GM12878 (cell line): ENCODE measurements around the gene SOX11. TPM values are rescaled to one million over a fixed set of nuclear protein-coding genes. Genes with fewer than 3 reads are reported as not detected.

Experiments
- ATAC-seq: fragments of 200-7000 bp; cut with Tn5 transposase; 3 replicates; pipeline ENCODE4 v1.9.1; 2020; ENCODE audit warnings: mild to moderate bottlenecking, moderate library complexity
- BruUV-seq: library from RNA; stranded (reverse); fragments of 400-500 nt; replicated peaks from 2 replicates; lab custom pipeline; 2021; lab: Mats Ljungman, UMichigan
- CTCF ChIA-PET: fragments of 300-600 bp; sonication (Branson Sonifier 250); formaldehyde crosslinking; extraction: SDS; loops from one replicate; lab custom pipeline; 2021; ENCODE audit warnings: inconsistent platforms; lab: Yijun Ruan, JAX
- POLR2A ChIA-PET: fragments of 350-600 bp; formaldehyde crosslinking; extraction: SDS; loops from one replicate; lab custom pipeline; 2021; ENCODE audit warnings: inconsistent platforms; lab: Charles Lee
- RAD21 ChIA-PET: fragments of 300-600 bp; sonication (Branson Sonifier 250); formaldehyde crosslinking; loops from one replicate; lab custom pipeline; 2023; ENCODE audit warnings: antibody characterized with exemption; ENCODE audit not compliant: unreplicated experiment; lab: Charles Lee
- SMC1A ChIA-PET: fragments of 300-600 bp; sonication (Branson Sonifier 250); formaldehyde crosslinking; loops from one replicate; lab custom pipeline; 2023; ENCODE audit not compliant: unreplicated experiment, uncharacterized antibody; lab: Charles Lee
- DNase-seq: peaks from one replicate; pipeline ENCODE4 v3.0.0-alpha.2; 2011; ENCODE audit warnings: low read depth, low spot score
- FAIRE-seq: peaks from 3 replicates; lab custom pipeline; 2011; peaks lifted over from hg19 to GRCh38; lab: Jason Lieb, UNC
- H2AFZ ChIP-seq: 2 replicates; pipeline ENCODE4 v1.6.0; 2011; ENCODE audit warnings: low read depth, low read length, control low read depth; ENCODE audit not compliant: control insufficient read depth
- H3K27ac ChIP-seq: 2 replicates; pipeline ENCODE4 v1.5.1; 2011; ENCODE audit warnings: control low read depth; ENCODE audit not compliant: control insufficient read depth, insufficient read depth
- H3K27me3 ChIP-seq, 2 experiments: replicated peaks in 1 of 2; 2 replicates each; pipeline versions ENCODE4 v1.6.0 to v1.6.1; 2011; ENCODE audit warnings: low read length in 1 of 2; ENCODE audit not compliant: control insufficient read depth in 2 of 2, insufficient read depth in 2 of 2
- H3K36me3 ChIP-seq, 2 experiments: 2 replicates each; pipeline ENCODE4 v1.5.1; 2011; ENCODE audit warnings: low read length in 1 of 2; ENCODE audit not compliant: control insufficient read depth in 2 of 2, insufficient read depth in 2 of 2
- H3K4me1 ChIP-seq: 2 replicates; pipeline ENCODE4 v1.6.1; 2011; ENCODE audit warnings: mild to moderate bottlenecking, low read length, moderate library complexity, mixed read lengths; ENCODE audit not compliant: control insufficient read depth, insufficient read depth
- H3K4me2 ChIP-seq: 2 replicates; pipeline ENCODE4 v1.6.0; 2011; ENCODE audit warnings: control low read depth; ENCODE audit not compliant: control insufficient read depth, insufficient read depth
- H3K4me3 ChIP-seq: fragments of 200-600 bp; sonication (generic); 2 replicates; pipeline ENCODE4 v1.5.1; 2016
- H3K79me2 ChIP-seq: 2 replicates; pipeline ENCODE4 v1.6.0; 2011; ENCODE audit warnings: low read length; ENCODE audit not compliant: control insufficient read depth, insufficient read depth
- H3K9ac ChIP-seq: 2 replicates; pipeline ENCODE4 v1.8.0; 2011; ENCODE audit warnings: low read length, control low read depth, mixed read lengths; ENCODE audit not compliant: control insufficient read depth, insufficient read depth
- H3K9me3 ChIP-seq: replicated peaks from 3 replicates; pipeline ENCODE4 v1.5.1; 2011; ENCODE audit warnings: mild to moderate bottlenecking, low read length; ENCODE audit not compliant: control insufficient read depth, insufficient read depth
- H4K20me1 ChIP-seq: 2 replicates; pipeline ENCODE4 v1.6.0; 2011; ENCODE audit not compliant: control insufficient read depth, insufficient read depth
- CEBPB ChIP-seq, 2 experiments: fragments of 150-350 bp in 1 of 2; IDR thresholded peaks; 2 replicates each; pipeline ENCODE4 v1.6.1; 2012 to 2014; ENCODE audit warnings: low read depth in 2 of 2, low read length in 2 of 2, borderline replicate concordance in 1 of 2, inconsistent platforms in 1 of 2
- CHD2 ChIP-seq: IDR thresholded peaks from 2 replicates; pipeline ENCODE4 v1.6.1; 2011; ENCODE audit warnings: low read depth, low read length, improper control_type of control experiment, borderline replicate concordance
- IKZF1 ChIP-seq: fragments of 450-650 bp; conservative IDR thresholded peaks from 2 replicates; pipeline ENCODE4 v1.6.1; 2017; ENCODE audit warnings: antibody characterized with exemption, mild to moderate bottlenecking
- KAT2A ChIP-seq: conservative IDR thresholded peaks from 2 replicates; pipeline ENCODE4 v1.6.1; 2011; ENCODE audit warnings: low read depth, low read length; ENCODE audit not compliant: control insufficient read depth
- RAD21 ChIP-seq: IDR thresholded peaks from 2 replicates; pipeline ENCODE4 v1.6.1; 2011; ENCODE audit warnings: mild to moderate bottlenecking, low read depth, low read length, moderate library complexity; ENCODE audit not compliant: insufficient read depth
- RELA ChIP-seq: fragments of 450-650 bp; IDR thresholded peaks from 2 replicates; pipeline ENCODE4 v1.8.0; 2014; ENCODE audit warnings: borderline replicate concordance; ENCODE audit not compliant: partially characterized antibody
- WGBS: methylation state at CpG from one replicate; pipeline ENCODE4 v1.1.6; 2016; ENCODE audit warnings: low lambda C conversion rate; ENCODE audit not compliant: insufficient replicate concordance, insufficient coverage; ENCODE audit errors: missing lambda C conversion rate; 5-methylcytosine and 5-hydroxymethylcytosine counted together
- in situ Hi-C: fragments of 300-500 bp; cut with MboI; formaldehyde crosslinking; loops from 9 replicates; pipeline ENCODE4 v1.14.3; 2018; ENCODE audit warnings: mixed read lengths
- intact Hi-C: fragments of 100-400 bp; cut with micrococcal nuclease; formaldehyde crosslinking; loops from one replicate; pipeline ENCODE4 v1.14.2; 2022; ENCODE audit not compliant: unreplicated experiment
- polyA plus RNA-seq, 11 experiments: library from polyadenylated mRNA; depleted of rRNA in 4 of 11; unstranded in 6 of 11; stranded (reverse) in 5 of 11; fragments of >200 nt; fragmentation: Nextera tagmentation in 4 of 11; fragmentation: Illumina TruSeq in 1 of 11; extraction: Ambion mirVana in 4 of 11; extraction: Trizol in 1 of 11; gene quantifications; 1 replicate in 1 of 11; 2 replicates in 10 of 11; pipeline versions ENCODE4 v1.2.1 to v1.2.3, GENCODE V29; 2011 to 2016; ENCODE audit warnings: inconsistent platforms in 2 of 11, missing spikeins in 2 of 11, low read depth in 1 of 11
- total RNA-seq, 4 experiments: library from RNA; depleted of rRNA in 3 of 4; stranded (reverse); fragments of >200 nt in 3 of 4; fragmentation: Illumina TruSeq in 1 of 4; extraction: Trizol in 1 of 4; gene quantifications; 2 replicates each; pipeline versions ENCODE4 v1.2.1 to v1.2.3, GENCODE V29; 2013 to 2021
- TF ChIP-seq, protein P1 (sequence below): IDR thresholded peaks from 2 replicates; pipeline ENCODE4 v1.6.1; 2012; ENCODE audit warnings: low read length, inconsistent platforms
- TF ChIP-seq, protein P2 (sequence below): fragments of 150-350 bp; IDR thresholded peaks from 2 replicates; pipeline ENCODE4 v1.6.1; 2016; ENCODE audit warnings: low read depth, low read length
- TF ChIP-seq, protein P3 (sequence below): fragments of 450-650 bp; formaldehyde crosslinking; IDR thresholded peaks from 2 replicates; pipeline ENCODE4 v1.5.0; 2022; ENCODE audit warnings: mild to moderate bottlenecking, missing genetic modification characterization

SOX11 gene
- total and polyA plus RNA-seq, 10 of the 15 experiments (the other 5 are each of a cell fraction or from before 2014, with no cell fraction given): 0.03 to 0.04 (median 0.03) TPM; not detected in 7

DNA sequence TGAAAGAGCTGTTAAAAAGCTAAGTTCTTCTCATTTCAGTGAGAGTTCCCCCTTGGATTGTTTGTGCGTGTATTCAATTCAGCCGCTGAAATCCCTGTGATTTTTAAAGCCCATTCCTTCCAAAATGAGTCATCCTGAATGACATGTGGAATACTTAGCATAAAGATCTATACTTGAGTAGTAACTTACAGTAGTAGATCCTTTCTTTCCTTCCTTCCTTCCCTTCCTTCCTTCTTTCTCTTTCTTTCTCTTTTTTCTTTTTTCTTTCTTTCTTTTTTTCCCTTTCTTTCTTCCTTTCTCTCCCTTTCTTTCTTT, 18.2 kb upstream of the SOX11 start:
- Histone ChIP-seq H3K36me3 (no peaks in the 10 kb centered on the region), H3K4me2 (no peak overlapping the region), H3K9me3 (no peaks in the 10 kb centered on the region), H3K27ac (no peak overlapping the region), H4K20me1 (no peaks in the 10 kb centered on the region), H3K79me2 (no peaks in the 10 kb centered on the region), H3K4me3 (no peak overlapping the region), H3K4me1 (no peaks in the 10 kb centered on the region), H2AFZ (no peak overlapping the region), H3K27me3 (no peaks in the 10 kb centered on the region), H3K9ac (no peak overlapping the region)
- TF ChIP-seq IKZF1: no peak
- no peak for FAIRE-seq
- no peak for DNase-seq
- RAD21 ChIA-PET: no interaction called here
- BruUV-seq: no TSS peak
- ATAC-seq: no peak
- POLR2A ChIA-PET: no interaction called here
- SMC1A ChIA-PET: interaction anchor here (0.6 kb wide), 1 partner anchor 14 kb away, joined by 3 read pairs; no protein-coding TSS in a partner anchor
- 0% methylated on average over 2 of the region's 2 CpGs for WGBS
- in situ Hi-C loops (no loop called here), intact Hi-C loops (no loop called here)
- CTCF ChIA-PET: no interaction called here

DNA sequence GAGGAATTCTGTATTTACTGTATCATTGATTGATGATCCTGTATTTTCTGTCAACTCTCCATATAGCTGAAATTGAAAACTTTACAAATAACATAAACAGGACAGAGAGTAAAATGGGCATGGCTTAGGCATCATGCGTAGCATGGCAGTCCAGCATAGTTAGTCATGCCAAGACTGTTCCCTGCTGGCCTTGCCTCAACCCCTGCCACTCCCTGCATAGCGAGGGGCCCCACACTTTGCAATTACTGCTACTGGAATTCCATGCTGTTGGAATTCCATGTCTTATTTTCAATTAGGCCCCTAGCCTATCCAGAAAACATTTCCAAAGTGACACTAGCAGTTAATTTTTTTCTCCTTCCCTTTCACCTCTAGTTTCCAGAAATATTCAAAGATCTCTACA, 15.1 kb upstream of the SOX11 start:
- 13% methylated on average over 2 of the region's 2 CpGs for WGBS
- no peak overlapping the region for H2AFZ ChIP-seq
- no peak overlapping the region for H3K4me2 ChIP-seq
- no peaks in the 10 kb centered on the region for H3K9me3 ChIP-seq
- H3K4me3 ChIP-seq: no peak overlapping the region
- CTCF ChIA-PET: no interaction called here
- H3K9ac ChIP-seq: no peak overlapping the region
- in situ Hi-C loops: no loop called here
- DNase-seq: no peak
- H3K36me3 ChIP-seq: no peaks in the 10 kb centered on the region
- no peak for FAIRE-seq
- intact Hi-C loops: no loop called here
- no TSS peak for BruUV-seq
- ATAC-seq: no peak
- POLR2A ChIA-PET: no interaction called here
- H3K4me1 ChIP-seq: no peaks in the 10 kb centered on the region
- no peaks in the 10 kb centered on the region for H4K20me1 ChIP-seq
- SMC1A ChIA-PET: no interaction called here
- H3K79me2 ChIP-seq: no peaks in the 10 kb centered on the region
- H3K27ac ChIP-seq: no peak overlapping the region
- H3K27me3 ChIP-seq: no peaks in the 10 kb centered on the region
- RAD21 ChIA-PET: no interaction called here
- TF ChIP-seq KAT2A (no peak), CHD2 (no peak), RELA (no peak), CEBPB (IDR thresholded peaks at IDR 0.05; ENCODE audit: borderline replicate concordance in 1 of 2, low read depth in 2 of 2, low read length in 2 of 2) (no peak), RAD21 (no peak)
- TF ChIP-seq, protein P1, sequence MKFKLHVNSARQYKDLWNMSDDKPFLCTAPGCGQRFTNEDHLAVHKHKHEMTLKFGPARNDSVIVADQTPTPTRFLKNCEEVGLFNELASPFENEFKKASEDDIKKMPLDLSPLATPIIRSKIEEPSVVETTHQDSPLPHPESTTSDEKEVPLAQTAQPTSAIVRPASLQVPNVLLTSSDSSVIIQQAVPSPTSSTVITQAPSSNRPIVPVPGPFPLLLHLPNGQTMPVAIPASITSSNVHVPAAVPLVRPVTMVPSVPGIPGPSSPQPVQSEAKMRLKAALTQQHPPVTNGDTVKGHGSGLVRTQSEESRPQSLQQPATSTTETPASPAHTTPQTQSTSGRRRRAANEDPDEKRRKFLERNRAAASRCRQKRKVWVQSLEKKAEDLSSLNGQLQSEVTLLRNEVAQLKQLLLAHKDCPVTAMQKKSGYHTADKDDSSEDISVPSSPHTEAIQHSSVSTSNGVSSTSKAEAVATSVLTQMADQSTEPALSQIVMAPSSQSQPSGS: no peak
- TF ChIP-seq, protein P2, sequence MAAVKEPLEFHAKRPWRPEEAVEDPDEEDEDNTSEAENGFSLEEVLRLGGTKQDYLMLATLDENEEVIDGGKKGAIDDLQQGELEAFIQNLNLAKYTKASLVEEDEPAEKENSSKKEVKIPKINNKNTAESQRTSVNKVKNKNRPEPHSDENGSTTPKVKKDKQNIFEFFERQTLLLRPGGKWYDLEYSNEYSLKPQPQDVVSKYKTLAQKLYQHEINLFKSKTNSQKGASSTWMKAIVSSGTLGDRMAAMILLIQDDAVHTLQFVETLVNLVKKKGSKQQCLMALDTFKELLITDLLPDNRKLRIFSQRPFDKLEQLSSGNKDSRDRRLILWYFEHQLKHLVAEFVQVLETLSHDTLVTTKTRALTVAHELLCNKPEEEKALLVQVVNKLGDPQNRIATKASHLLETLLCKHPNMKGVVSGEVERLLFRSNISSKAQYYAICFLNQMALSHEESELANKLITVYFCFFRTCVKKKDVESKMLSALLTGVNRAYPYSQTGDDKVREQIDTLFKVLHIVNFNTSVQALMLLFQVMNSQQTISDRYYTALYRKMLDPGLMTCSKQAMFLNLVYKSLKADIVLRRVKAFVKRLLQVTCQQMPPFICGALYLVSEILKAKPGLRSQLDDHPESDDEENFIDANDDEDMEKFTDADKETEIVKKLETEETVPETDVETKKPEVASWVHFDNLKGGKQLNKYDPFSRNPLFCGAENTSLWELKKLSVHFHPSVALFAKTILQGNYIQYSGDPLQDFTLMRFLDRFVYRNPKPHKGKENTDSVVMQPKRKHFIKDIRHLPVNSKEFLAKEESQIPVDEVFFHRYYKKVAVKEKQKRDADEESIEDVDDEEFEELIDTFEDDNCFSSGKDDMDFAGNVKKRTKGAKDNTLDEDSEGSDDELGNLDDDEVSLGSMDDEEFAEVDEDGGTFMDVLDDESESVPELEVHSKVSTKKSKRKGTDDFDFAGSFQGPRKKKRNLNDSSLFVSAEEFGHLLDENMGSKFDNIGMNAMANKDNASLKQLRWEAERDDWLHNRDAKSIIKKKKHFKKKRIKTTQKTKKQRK: no peak
- TF ChIP-seq, protein P3, sequence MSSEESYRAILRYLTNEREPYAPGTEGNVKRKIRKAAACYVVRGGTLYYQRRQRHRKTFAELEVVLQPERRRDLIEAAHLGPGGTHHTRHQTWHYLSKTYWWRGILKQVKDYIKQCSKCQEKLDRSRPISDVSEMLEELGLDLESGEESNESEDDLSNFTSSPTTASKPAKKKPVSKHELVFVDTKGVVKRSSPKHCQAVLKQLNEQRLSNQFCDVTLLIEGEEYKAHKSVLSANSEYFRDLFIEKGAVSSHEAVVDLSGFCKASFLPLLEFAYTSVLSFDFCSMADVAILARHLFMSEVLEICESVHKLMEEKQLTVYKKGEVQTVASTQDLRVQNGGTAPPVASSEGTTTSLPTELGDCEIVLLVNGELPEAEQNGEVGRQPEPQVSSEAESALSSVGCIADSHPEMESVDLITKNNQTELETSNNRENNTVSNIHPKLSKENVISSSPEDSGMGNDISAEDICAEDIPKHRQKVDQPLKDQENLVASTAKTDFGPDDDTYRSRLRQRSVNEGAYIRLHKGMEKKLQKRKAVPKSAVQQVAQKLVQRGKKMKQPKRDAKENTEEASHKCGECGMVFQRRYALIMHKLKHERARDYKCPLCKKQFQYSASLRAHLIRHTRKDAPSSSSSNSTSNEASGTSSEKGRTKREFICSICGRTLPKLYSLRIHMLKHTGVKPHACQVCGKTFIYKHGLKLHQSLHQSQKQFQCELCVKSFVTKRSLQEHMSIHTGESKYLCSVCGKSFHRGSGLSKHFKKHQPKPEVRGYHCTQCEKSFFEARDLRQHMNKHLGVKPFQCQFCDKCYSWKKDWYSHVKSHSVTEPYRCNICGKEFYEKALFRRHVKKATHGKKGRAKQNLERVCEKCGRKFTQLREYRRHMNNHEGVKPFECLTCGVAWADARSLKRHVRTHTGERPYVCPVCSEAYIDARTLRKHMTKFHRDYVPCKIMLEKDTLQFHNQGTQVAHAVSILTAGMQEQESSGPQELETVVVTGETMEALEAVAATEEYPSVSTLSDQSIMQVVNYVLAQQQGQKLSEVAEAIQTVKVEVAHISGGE (CRISPR knock-in tag): no peak
